ENCODE data around the gene NRTN.
"Not testable (repeated sequence)": the region's sequence is repeated elsewhere in the genome, so short reads cannot be mapped to it uniquely, and the experiment has no call there.

The NRTN gene

DNA sequence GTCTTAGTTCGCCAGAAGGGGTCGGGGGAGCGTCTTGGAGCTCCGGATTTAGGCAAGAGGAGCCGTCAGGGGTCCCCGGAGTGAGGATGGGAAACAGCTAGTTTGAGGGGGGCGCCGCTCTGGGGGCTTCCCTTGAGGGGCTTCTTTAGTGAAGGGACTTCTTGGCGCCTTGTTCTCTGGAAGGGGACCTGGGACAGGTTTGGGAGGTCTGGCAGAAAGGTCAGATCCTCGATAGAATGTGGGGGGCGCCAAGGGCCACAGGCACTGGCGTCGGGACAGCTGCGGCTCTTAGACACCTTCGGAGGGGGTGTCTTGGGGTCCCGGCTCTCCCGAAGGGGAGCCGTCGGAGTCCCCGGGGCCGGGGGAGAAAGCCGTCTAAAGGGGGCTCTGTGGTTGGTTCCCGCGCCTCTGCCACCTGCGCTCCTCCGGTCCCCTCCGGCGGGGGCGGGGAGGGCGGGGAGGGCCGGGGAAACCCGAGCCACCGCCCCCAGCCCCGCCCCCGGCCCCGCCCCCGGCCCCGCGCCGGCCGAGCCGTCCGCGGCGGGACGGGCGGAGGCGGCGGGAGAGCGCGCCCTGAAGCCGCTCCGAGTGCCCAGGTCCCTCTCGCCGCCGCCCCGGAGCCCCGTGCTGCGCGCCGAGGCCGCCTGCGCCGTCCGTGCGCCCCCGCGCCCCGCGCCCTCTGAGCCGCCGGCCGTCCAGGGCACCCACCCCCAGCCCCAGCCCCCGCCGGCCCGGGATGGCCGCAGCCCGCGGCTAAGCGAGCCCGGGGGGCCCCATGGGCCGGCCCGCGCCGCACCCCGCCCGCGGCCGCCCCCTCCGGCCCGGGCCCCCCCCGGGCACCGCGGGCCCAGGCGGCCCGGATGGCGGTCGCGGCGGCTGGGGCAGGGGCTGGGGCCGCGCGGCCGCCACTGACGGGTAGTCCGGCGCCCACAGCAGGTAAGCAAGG, at the start of gene NRTN:
Gene NRTN, plus strand, starts transcription at position 552 of the 946 bp plus-strand sequence. CDS start 19,099 bp downstream, outside the sequence.
- DNase-seq (ENCODE audit: low read depth) = no peak

DNA sequence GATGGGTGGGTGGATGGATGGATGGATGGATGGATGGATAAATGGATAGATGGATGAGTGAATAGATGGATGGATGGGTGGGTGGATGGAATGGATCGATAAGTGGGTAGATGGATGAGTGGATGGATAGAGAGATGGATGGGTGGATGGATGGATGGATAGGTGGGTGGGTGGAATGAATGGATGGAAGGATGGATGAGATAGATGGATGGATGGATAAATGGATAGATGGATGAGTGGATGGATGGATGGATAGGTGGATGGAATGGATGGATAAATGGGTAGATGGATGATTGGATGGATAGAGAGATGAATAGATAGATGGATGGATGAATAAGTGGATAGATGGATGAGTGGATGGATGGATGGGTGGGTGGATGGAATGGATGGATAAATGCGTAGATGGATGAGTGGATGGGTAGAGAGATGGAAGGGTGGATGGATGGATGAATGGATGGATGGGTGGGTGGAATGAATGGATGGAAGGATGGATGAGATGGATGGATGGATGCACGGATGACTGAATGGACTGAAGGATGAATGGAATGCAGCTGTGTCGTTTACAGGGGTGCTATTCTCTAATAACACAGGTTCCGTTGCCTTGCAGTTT, 42.2 kb upstream of the NRTN start:
- DNase-seq (ENCODE audit: low read depth) = no peak

- no peak for DNase-seq (ENCODE audit: low read depth)
These were observed 39.6 kb upstream of the NRTN start for GRCh38 chr19:5765220-5765619.

GRCh38 chr19:5767949-5768348, 36.9 kb upstream of the NRTN start:
- DNase-seq (ENCODE audit: low read depth) = no peak

DNA sequence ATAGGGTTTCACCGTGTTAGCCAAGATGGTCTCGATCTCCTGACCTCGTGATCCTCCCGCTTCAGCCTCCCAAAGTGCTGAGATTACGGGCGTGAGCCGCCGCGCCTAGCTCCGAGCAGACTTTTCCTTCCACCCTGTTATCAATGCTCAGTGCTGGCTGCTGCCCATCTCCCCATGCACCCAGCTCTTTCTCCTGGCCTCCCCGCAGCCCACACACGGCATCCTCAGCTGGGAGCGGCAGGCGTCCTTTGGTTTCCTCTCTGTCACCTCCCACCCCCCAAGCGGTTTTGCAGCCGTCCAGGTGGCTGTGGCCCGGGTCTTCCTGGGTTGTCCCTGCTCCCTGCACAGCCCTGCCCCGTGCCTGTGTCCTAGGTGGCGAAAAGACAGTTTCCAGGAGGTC, 32.5 kb upstream of the NRTN start:
- no peak for DNase-seq (ENCODE audit: low read depth)

DNA sequence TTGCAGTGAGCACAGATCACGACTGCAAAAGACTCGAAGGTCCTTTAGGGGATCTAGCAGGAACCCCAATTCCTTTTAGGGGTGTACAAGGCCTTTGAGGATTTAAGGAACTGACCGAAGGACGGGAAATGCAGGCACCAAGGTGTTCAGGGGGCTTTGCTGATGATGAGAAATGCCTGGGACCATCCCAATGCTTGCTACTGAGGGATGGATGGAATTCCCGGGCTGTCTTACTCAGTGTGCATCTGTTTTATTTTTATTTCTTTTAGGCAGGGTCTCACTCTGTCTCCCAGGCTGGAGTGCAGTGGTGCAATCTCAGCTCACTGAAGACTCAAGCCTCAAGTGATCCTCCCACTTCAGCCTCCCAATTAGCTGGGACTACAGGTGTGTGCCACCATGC, 31.6 kb upstream of the NRTN start:
- DNase-seq (ENCODE audit: low read depth) = no peak

- DNase-seq (ENCODE audit: low read depth) = peak; percentile 47
These were observed 29.9 kb upstream of the NRTN start for GRCh38 chr19:5774921-5775320.

GRCh38 chr19:5775668-5776309, 29.1 kb upstream of the NRTN start:
- DNase-seq (ENCODE audit: low read depth) = peak; percentile 85

- no peak for DNase-seq (ENCODE audit: low read depth)
These were observed 26.5 kb upstream of the NRTN start for GRCh38 chr19:5778402-5778801.

DNA sequence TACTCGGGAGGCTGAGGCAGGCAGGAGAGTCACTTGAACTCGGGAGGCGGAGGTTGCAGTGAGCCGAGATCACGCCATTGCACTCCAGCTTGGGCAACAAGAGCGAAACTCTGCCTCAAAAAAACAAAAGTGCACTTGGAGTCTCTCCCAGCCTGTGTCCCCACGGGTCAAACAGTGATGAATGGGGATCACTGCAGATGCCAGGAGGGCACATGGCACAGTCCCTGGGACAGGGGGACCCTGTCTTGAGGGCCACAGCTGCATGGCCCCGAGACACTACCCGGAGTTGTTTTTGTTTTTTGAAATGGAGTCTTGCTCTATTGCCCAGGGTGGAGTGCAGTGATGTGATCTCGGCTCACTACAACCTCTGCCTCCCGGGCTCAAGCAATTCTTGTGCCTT, 24.0 kb upstream of the NRTN start:
- not testable (repeated sequence) for DNase-seq (ENCODE audit: low read depth)

GRCh38 chr19:5782322-5782721, 22.5 kb upstream of the NRTN start:
- no peak for DNase-seq (ENCODE audit: low read depth)

- DNase-seq (ENCODE audit: low read depth) = no peak
These were observed 21.6 kb upstream of the NRTN start for GRCh38 chr19:5782945-5783919.

DNA sequence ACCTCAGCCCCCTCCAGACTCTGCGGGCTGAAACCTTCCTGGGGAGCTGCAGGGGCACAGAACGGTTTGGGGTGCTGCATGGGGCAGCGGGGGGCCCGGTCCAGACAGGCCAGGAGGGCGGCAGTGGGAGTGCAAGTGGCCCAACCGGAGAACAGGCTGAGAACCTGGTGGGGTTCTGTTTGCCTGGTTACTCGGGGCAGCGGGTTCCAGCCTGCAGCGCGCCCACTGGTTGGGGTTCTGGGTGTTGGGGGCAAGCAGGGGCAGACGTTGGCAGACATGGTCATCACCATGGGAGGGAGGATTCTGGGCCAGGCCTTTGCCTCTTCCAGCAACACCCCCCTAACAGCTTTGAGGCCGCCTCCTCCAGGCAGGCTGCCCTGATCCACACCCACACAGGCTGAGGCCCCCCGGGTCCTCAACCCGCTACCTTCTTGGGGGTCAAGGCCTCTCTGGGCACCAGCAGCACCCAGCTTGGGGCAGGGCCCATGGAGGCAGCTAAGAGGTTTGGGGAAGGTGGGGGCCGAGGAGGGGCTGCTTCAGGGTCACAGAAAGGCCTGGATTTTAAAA, 20.2 kb upstream of the NRTN start, which contains the start of gene PRR22:
Gene PRR22, minus strand, starts transcription at position 166 of the 567 bp plus-strand sequence. Its CDS starts 86 bp downstream, at position 80.
- no peak for DNase-seq (ENCODE audit: low read depth)

GRCh38 chr19:5785423-5785822, 19.4 kb upstream of the NRTN start:
- no peak for DNase-seq (ENCODE audit: low read depth)

GRCh38 chr19:5786593-5787408, 18.1 kb upstream of the NRTN start:
- no peak for DNase-seq (ENCODE audit: low read depth)

DNA sequence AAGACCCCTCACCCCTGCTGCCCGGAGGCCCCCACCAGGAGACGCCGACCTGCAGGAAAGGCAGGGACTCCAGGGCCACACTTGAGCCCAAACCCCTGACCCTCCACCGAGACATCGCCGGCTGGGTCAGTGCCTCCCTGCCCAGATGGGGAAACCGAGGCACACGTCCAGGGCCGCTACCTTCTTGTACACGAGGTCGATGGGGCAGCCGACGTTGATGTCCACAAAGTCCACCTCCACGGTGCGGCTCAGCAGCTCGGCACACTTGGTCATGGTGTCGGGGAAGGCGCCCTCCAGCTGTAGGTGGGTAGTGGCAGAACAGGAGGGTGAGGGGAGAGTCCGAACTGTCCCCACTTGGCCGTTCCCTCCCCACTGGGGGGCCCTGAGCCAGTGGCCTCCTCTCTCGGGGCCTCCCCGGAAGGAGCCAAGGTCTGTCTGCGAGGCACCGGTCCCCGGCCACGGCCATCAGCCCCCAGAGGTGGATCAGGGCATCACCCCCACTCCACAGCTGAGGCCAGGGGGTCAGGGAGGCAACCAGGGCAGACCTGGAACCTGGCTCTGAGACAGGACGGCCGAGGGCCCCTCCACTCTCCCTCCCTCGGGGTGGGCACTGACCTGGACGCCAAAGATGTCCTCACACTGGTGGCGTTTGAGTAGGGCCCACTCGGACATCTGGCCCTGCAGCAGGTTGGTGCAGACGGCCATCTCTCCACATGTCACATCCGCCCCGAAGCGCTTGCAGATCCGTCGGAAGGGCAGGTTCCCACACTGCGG, 17.3 kb upstream of the NRTN start:
- no peak for DNase-seq (ENCODE audit: low read depth)

- no peak for DNase-seq (ENCODE audit: low read depth)
These were observed 16.4 kb upstream of the NRTN start for GRCh38 chr19:5788422-5788821.

DNA sequence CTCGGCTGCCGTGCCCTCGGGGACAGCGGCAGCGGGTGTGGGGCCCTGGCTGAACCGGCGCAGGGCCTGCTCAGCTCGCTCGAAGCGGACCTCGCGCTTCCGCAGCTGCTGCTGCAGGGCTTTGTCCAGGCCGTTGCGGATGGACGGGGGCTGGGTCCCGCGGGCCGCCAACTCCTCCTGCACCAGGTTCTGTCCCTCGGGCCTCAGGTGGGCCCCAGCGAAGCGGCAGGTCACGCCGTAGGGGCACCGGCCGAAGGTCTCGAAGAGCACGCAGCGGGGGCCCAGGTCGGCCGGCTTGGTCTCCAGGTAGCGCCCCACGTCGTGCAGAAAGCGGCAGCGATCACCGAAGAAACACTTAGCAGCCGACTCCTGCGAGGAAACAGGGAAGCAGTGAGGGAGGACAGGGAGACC, 15.5 kb upstream of the NRTN start:
- DNase-seq (ENCODE audit: low read depth) = no peak

GRCh38 chr19:5789886-5790558, 14.8 kb upstream of the NRTN start:
- DNase-seq (ENCODE audit: low read depth) = no peak

Data from EH (cell line).